LHCN-M2 (cell line): ENCODE data around the gene ABCG1. TPM values are rescaled to one million over a fixed set of nuclear protein-coding genes. Genes with fewer than 3 reads are reported as not detected.

ENCODE experiments used
- DNase-seq: peaks from one replicate; pipeline ENCODE4 v3.0.0-alpha.2; 2012; ENCODE audit warnings: low read depth
- total RNA-seq: library from RNA; depleted of rRNA; stranded (reverse); fragments of >200 nt; gene quantifications from 2 replicates; pipeline ENCODE4 v1.2.3, GENCODE V29; 2014

The ABCG1 gene
- total RNA-seq, 1 experiment from 2014 or later, result not detected

DNA sequence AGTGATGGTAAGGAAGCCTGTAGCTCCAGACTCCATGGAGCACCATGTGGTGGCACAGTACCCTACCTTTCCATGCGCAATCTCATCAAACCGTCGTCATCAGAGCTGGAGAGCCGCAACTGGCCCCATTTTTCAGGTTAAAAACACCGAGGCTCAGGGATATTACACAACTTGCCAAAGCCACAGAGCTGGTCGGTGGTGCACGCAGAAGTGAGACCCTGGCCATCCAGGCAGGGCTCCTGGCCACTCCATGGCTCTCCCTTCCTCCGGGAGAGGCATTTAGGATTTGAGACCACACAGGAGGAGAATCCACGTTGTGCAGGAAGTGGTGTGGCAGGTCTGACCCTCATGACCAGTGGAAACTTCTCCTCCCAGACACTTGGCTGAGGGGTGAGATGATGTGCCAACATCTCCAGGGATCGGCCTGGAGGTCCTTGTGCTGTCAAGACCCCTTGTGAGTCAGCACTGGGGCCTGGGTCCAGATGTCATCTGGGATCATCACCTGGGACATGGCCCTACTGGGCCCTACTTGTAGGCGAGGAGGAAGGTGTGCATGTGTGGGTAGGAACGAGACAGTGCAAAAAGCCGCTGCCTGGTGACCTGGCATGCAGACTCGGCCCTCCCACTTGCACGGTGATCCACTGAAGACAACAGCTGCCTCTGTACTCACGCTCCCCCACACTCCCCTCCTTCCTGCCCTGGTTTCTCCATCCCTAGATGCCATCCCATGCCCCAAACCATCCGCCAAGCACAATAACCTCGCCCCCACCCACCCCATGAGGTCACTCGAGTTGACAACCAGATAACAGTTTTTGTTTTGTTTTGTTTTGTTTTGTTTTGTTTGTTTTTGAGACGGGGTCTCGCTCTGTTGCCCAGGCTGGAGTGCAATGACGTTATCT is 85.9 kb downstream of the ABCG1 start:
- DNase-seq, result no peak

DNA sequence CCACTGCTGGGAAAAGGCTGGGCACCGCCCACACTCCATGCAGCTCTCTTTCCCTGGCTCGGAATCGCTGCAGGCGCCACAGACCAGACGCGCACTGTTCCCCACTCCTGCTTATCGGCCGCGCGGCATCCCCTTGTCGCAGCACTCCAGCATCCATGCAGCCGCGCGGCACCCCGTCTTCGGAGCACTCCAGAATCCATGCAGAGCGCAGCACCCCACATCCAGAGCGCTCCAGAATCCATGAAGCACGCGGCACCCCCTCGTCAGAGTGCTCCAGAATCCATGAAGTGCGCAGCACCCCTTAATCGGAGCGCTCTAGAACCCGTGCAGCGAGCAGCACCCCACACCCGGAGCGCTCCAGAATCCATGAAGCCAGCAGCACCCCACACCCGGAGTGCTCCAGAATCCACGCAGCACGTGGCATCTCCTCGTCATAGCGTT is 86.8 kb downstream of the ABCG1 start:
- DNase-seq, result no peak

DNA sequence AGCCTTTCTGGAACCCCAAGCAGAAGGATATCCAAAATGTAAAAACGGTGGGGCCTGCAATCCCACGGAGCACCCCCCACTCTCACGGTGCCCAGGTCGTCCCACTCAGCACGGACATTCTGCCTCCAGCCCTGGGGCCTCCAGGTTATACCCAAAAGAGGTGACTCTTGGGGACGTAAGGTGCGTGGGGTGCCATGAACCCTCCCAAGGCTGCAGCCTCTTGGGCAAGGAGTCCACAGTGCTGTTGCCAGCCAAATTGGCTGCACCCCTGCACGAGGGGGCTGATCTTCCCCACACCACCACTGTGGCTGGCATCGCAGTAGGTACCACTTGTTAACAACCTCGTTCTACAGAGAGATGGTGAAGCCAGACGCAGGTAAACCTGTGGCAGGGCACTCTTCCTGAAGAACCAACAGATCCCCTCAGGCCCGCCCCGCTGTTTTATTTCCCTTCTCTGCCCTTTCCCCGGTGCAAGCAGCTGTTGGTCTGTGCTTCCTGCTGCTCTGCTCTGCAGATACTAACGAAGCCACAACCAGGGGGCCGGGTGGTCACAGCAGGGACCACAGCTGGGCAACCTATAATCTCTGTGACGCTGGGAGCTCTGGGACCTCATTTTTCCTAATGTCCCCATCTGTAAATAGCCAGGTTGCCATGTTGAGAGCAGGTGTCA is 87.6 kb downstream of the ABCG1 start:
- no peak for DNase-seq

DNA sequence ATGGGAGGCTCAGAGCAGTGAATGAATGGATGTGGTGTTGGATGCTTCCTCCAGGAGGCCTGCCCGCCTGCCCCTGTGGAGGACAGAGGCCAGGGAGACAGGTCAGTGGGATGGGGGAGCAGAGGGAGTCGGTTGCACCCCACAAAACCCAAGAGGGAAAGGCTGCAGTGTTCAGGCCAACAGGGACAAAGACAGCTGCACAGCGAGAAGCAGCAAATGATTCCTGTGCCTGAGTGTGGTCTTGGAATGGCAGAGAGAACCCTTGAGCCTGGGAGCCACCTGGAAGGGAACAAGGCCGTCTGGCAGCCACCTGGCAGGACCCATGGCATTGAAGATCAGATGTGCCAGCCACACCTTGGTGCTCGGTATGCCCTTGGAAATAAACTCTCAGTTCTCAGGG is 88.2 kb downstream of the ABCG1 start:
- DNase-seq, result no peak

DNA sequence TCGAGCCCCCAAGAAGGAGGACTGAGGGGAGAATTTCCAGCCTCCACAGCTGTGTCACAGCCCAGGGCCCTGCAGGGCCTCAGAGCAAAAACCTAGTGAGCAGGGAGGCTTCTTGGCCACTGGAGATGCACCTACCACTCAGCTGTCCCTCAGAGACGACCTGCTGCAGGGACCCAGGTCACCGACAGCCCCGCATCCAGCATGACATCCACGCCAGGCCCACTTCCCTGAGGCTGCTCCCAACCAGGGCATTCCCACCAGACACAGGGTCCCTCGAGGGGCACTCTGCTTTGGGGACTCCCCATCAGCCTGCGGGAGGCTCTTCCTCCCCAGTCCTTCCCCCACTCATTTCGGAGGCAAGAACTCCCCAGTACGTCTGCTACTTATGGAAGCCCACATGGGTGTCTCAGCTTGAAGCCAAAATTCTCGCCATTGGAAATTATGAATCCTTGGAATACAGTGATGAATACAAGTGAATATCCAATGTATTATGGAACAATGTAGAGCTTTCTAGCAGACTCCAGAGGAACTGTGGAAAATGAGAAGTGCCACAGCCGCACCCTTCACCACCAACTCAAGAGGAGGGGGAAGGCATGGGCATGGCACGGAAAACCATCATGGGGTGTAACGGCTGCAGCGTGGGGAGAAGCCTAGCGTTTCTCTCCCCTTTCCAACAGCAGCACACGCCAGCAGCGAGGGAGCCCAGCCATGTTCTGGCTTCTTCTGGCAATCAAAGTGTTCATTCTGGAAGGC is 89.4 kb downstream of the ABCG1 start:
- no peak for DNase-seq

DNA sequence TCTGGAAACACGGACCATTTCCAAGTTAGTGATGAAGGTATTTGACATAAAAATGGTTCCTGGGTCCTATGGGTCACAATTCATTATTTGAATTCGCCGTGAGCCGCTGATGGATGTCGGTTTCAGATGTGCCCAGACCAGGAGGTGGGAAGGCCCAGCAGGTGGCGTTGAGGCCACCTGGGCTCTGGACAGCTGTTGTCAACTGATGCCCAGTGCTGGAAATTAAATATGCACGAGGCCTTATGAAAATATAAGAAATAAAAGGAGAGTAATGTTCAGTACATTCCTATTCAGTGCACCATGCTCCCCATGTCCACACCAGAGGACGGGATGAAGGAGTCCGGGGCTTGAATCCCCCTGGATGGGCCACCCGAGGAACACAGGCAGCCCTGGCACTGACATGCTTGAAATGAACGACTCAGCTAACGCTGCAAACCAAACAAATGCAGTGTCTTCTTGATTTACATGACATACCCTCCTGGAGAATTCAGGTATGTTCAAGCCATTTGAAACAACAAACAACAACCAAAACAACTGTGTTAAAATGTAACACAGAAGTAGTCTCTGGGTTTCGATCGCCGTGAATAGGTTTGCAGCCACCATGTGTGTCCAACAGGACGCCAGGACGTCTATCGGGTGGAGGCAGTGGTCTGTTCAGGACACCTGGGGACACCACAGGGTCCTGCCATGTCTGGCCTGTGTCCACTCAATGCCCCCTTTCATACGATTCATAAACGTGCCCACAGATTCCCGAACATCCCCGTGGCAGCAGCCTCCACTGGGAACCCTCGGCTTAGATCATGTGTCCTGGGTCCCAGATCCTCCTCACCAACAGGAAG is 90.2 kb downstream of the ABCG1 start:
- no peak for DNase-seq

DNA sequence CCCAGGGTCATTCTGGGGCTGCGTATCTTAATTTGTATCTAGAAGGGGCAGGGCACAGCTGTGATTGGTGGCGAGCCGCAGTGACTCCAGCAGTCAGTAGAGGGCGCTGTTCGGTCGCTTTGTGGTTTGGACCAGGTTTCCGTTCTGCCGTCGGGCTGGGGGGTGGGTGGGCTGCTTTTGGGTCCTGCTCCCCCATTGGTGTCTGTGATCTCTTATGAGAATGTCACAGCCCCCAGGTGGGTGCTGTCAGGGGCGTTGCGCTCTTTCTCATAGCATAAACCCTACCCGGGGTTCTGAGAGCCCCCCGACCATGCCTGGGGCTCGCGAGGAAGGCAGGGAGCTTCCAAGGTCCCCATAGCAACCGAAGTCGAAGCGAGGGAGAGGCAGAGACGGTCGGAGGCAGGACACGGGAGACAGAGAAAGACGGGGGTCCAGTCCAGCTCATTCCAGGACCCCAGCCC is 90.8 kb downstream of the ABCG1 start:
- DNase-seq, result no peak

DNA sequence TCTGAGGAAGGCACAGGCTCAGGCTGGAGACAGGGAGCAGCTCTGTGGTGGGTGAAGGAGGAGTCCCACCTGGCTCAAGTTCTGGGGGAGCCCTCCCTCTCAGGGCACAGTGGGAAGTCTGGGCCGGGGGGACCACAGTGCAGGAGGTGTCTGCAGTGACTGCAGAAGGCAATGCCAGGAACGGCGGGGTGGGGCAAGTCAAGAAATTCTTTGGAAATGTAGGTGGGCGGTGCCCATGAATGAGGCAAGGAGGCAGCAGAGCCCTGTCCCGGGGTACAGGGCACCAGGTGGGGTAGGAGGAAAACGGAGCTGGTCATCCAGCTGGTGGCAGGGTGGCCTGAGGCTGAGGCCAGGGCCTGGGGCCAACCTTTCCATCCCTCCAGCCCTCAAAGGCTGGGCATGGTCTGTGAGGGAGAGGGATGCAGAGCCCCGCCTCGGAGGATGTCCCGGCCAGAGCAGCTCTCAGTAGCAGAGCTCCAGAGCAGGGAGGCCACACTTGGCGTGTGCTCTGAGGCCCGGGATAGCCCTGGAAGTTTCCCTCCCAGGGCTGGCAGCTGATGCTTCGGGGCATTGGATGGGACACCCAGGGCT is 91.6 kb downstream of the ABCG1 start:
- no peak for DNase-seq

DNA sequence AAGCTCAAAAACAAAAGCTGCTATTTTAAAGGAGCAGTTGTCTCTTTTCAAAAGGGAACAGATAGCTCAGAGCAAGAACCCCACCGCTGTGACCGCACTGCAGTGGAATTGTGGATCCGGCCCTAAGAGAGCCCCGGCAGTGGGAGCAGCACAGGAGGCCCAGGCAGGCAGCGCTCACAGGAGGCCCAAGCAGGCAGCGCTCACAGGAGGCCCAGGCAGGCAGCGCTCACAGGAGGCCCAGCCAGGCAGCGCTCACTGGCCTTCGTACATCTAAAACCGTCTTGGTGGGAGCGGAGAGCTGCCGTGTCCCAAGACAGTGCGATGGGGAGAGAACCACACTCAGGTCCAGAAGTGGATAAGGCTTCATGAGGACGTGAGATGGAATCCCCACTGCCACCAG is 92.2 kb downstream of the ABCG1 start:
- no peak for DNase-seq

DNA sequence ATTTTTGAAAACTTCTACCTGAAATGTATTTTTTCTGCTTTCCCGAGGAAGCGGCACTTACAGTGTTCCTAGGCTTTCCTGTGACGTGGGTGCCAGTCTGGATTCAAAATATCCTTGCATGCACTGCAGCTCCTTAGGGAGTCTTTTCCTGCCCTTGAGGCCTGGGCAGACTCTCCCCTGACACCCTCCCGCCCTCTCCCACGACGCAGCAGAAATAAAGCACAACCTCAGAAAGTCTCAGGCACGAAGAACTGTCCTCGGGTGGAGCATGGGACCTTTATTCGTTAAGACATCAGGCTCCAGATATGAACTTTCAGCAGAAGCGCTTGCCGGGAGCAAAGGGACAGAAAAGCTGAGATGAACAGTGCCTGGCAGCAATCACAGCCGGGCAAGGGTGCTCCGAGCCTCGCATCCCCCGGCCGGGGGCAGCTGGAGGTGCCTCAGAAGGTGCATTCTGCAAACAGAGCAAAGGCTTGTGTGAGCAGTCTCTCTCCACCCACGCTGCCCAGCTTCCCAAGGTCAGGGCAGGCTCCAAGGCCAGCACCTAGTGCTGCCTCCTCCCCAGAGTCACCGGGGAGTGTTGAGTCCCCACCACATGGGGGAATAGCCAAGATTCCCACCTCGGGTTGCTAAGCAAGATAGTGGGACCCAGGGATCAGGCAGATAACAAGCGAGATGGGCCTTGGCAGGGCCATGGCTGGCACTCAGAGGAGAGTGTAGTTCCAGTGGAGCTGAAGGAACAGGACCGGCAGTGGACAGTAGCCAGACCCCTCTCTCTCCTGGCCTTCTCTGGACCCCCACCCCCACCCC is 93.1 kb downstream of the ABCG1 start:
- DNase-seq, result no peak

DNA sequence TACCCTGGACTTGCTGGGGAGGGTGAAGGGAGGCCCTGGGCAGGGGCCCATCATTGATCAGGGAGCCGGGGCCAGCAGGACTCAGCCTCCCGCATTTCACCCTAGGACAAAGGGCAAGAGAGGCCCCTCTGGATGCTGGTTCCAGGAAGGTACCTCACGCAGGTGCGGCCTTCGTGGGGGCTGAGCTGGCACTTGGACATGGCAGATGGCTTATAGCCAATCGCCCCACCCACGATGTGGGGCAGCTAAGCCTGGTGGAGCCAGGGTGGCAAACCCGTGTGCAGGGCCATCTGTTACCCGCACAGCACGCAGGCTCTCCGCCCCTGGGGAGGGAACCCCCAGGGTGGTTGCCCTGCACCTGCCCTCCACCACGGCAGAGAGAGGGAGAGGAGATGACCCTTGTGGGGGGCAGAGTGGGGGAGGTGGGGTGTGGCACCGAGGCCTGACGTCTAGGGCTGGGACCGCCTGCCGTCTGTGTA is 93.7 kb downstream of the ABCG1 start:
- DNase-seq, result no peak

DNA sequence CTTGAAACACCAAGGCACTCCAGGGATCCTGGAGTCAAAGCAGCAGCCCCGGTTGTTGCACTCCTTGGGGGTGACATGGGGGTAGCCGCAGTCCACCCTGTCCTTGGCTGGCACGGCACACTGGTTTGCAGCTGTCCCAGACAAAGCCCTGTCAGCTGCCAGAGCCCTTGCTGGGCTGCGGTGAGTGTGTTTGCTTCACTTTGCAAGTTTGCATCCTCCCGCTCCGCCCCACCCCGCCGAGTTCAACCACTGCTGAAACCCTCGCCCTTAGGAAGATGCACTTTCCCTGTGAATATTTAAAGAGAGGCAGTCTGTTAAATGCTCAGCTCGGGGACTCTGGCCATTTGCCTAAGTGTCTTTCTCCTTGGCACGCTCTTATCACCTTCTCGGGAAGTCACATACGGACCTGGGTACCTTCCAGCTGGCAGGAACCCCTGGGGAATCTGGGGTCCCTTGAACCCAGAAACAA is 94.6 kb downstream of the ABCG1 start:
- DNase-seq, result peak; percentile 1

DNA sequence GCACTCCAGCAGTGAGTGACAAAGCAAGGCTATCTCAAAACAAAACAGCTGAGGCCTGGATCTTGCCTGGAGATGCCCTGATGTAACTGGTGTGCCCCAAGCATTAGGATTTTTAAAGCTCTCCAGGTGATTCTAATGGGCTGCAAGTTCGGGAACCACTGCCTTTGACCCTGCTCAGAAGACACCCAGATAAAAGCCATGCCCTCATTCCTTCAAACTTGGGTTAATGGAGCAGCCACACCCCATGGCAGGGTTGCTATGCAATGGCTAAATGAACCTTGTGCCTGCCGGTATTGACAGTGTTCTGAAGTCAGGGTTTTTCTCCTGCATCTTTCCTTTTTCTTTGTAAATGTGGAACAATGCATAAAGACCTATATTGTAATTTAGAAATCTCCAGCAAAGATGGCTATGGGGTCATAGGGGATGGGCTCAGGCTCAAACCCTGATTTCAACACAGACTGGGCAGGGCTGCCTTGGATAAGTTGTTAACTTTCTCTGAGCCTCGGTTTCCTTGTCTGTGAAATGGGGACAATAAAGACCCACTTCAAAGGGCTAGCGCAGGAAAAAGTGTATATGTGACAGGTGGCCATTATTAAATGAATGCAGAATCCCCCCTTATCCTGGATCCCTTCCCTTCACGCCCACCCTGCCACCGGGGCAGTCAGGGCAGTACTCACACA is 95.8 kb downstream of the ABCG1 start:
- DNase-seq, result no peak

DNA sequence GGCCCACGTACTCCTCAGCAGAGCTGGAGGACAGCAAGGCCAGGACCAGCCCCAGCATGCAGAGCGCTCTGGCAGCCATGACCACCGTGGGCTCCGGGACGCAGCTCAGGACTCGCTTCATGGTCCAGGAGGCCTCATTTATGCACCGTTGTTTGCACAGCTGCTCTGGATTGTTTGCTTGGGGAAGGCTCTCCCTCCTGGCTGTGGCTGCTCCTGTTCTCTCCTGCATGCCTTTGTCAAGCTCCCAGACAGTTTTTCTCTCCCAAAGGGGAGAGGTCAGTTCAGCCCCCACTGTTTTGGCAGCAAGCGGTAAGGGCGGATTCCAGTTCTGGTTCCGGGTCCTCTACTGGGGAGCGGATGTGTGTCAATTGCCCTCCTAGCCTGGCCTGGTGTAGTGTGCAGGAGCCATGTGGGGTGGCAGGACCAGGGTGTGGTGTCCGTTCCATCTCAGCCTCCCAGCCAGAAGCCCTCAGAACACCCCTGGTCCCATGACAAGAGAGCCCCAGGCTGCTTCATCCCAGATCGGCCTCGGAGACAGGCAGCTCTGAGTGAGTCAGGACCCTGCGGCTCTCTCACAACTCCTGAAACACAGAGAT is 96.5 kb downstream of the ABCG1 start, which contains the start of gene TFF3:
TSS of gene TFF3 (minus strand) at position 114 of the 596 bp plus-strand sequence. CDS start at position 79, 35 bp downstream.
- DNase-seq, result no peak

DNA sequence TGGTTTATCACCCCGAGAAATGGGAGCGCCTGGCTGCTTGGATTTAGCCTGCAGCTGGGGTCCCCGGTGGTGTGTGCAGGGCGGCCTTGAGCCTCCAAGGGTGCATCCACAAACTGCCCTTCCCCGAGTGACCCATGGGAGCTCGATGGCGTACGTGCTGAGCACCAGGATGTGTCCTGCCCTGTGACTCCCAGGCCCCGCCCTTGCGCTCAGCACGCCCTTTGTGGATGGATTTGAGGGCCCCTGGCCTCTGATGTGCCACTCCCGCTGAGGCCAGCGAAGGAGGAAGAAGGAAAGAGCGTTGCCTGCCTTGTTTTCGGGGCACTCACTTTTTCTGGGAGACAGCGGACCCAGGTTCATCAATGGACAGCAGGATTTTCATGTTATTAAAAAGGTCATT is 98.0 kb downstream of the ABCG1 start:
- DNase-seq, result no peak

DNA sequence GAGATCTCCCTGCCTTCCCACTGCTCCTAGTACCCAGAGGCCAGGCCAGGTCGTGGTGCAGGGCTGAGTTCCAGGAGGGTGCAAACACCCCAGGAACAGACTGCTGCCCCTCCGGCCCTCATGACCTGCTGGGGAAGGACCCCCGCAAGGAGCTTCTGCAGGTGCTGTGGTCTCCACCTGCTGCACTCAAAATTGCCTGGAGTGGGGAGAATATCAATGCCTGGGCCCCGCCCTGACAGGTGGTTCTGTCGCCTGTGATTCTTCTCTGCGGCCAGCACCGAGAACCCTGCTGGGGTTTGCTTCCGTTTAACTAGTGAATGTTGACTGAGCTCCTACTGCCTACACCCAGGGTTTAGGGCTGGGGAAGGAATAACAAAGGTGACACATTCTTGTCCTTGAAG is 98.4 kb downstream of the ABCG1 start:
- DNase-seq, result no peak

DNA sequence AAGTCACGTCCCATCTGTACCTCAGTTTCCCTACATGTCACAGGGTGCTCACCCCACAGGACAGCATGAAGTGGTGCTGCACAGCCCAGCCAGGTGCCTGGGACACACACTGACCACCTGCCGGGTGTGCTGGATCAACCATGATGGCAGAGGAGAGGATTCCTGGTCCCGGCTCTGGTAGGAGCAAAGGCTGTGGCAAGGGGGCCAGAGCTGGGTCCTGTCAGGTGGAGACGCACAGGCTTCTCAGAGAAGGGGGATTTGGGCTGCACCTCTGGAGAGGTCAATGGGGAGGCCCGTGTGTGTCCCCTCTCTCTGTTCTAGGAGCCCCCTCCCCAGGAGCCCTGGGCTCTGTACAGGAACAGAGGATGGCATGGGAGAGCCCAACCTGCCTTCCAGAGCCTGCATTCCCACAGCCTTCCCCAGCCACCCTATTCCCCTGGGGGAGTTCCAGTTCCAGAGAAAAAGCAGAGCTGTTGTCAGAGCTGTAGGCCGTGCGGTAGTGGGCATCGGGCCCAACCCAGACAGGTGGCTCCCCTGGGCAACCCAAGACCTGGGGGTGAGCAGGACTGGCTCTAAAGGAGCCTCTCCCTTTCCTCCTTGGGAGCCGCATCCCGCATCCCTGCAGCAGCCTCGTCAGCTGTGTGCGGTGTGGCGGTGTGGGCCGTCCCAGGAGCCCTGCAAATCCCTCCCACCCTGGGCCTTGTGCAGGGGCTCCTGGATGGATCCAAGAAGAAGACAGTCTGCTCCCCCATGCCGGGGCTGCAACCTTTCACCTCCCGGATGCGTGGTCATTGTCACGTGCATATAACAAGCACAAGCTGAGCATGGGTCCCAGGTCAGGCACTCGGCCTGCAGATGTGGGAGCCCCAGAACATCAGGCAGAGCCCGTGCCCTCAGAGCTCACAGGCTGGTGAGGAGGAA is 99.1 kb downstream of the ABCG1 start:
- no peak for DNase-seq
